B cell (primary cell): ENCODE data around the gene ZNF496. TPM values are rescaled to one million over a fixed set of nuclear protein-coding genes. Genes with fewer than 3 reads are reported as not detected.
"Not testable (repeated sequence)": the region's sequence is repeated elsewhere in the genome, so short reads cannot be mapped to it uniquely, and the experiment has no call there.

ENCODE experiments used
- ATAC-seq: fragments of 200-7000 bp; cut with Tn5 transposase; one replicate; pipeline ENCODE4 v1.10.0; 2021; ENCODE audit warnings: low read depth, mild to moderate bottlenecking, moderate number of reproducible peaks, moderate library complexity
- CTCF ChIA-PET: fragments of 350-600 bp; sonication (Branson Sonifier 250); formaldehyde crosslinking; loops from one replicate; lab custom pipeline; 2021; ENCODE audit warnings: antibody characterized with exemption, inconsistent platforms; lab: Charles Lee
- POLR2A ChIA-PET: fragments of 350-600 bp; sonication (Branson Sonifier 250); formaldehyde crosslinking; loops from one replicate; lab custom pipeline; 2021; ENCODE audit warnings: antibody characterized with exemption; lab: Charles Lee
- DNase-seq: peaks from one replicate; pipeline ENCODE4 v3.0.0; 2013
- H2AFZ ChIP-seq: 2 replicates; pipeline ENCODE4 v1.6.1; 2012; ENCODE audit warnings: mild to moderate bottlenecking, low read depth, low read length; ENCODE audit not compliant: insufficient read depth, poor library complexity, severe bottlenecking
- H3K27ac ChIP-seq, 2 donors: 1 replicate in 1 of 2; 2 replicates in 1 of 2; pipeline ENCODE4 v1.5.1; 2012 to 2013; ENCODE audit warnings: low read length in 2 of 2, mild to moderate bottlenecking in 2 of 2, moderate library complexity in 1 of 2
- H3K27me3 ChIP-seq, 4 experiments: fragments of 200-600 bp in 1 of 4; sonication (generic) in 1 of 4; replicated peaks in 1 of 4; 1 replicate in 2 of 4; 2 replicates in 2 of 4; pipeline versions ENCODE4 v1.6.1 to v1.7.0; 2013 to 2016; ENCODE audit warnings: low read length in 3 of 4, mild to moderate bottlenecking in 2 of 4, mixed read lengths in 1 of 4, moderate library complexity in 1 of 4; ENCODE audit not compliant: insufficient read depth in 4 of 4, control insufficient read depth in 3 of 4; ENCODE audit errors: control extremely low read depth in 1 of 4
- H3K36me3 ChIP-seq, 2 experiments: replicated peaks in 1 of 2; 1 replicate in 1 of 2; 2 replicates in 1 of 2; pipeline versions ENCODE4 v1.6.1 to v1.7.1; 2013; ENCODE audit warnings: low read length in 1 of 2; ENCODE audit not compliant: insufficient read depth in 2 of 2, control insufficient read depth in 1 of 2; ENCODE audit errors: control extremely low read depth in 1 of 2, extremely low read depth in 1 of 2
- H3K4me1 ChIP-seq, 2 donors: fragments of 200-600 bp in 1 of 2; sonication (generic) in 1 of 2; 1 replicate in 1 of 2; 2 replicates in 1 of 2; pipeline versions ENCODE4 v1.5.1 to v1.6.1; 2013 to 2017; ENCODE audit warnings: low read length in 2 of 2; ENCODE audit not compliant: control insufficient read depth in 2 of 2, insufficient read depth in 2 of 2
- H3K4me2 ChIP-seq: replicated peaks from 2 replicates; pipeline ENCODE3; 2012; ENCODE audit warnings: mild to moderate bottlenecking, low read depth, low read length; ENCODE audit not compliant: poor library complexity, severe bottlenecking
- H3K4me3 ChIP-seq, 5 experiments: fragments of 200-600 bp in 1 of 5; sonication (generic) in 1 of 5; 1 replicate in 3 of 5; 2 replicates in 2 of 5; pipeline versions ENCODE4 v1.5.1 to v1.7.0; 2011 to 2016; ENCODE audit warnings: low read length in 4 of 5, mild to moderate bottlenecking in 4 of 5, low read depth in 2 of 5, control low read depth in 1 of 5, moderate library complexity in 1 of 5; ENCODE audit not compliant: insufficient read depth in 1 of 5; ENCODE audit errors: control extremely low read depth in 1 of 5, extremely low read depth in 1 of 5
- H3K79me2 ChIP-seq: fragments of 200-600 bp; sonication (generic); one replicate; pipeline ENCODE4 v1.6.0; 2016; ENCODE audit warnings: low read length; ENCODE audit not compliant: control insufficient read depth, insufficient read depth
- H3K9ac ChIP-seq: fragments of 200-600 bp; sonication (generic); 2 replicates; pipeline ENCODE4 v1.6.1; 2017; ENCODE audit warnings: mild to moderate bottlenecking, low read length, moderate library complexity
- H3K9me3 ChIP-seq, 3 donors: one replicate each; pipeline versions ENCODE4 v1.6.1 to v1.7.1; 2013; ENCODE audit warnings: low read length in 2 of 3; ENCODE audit not compliant: control insufficient read depth in 2 of 3, insufficient read depth in 1 of 3; ENCODE audit errors: control extremely low read depth in 1 of 3
- H4K20me1 ChIP-seq: 2 replicates; pipeline ENCODE4 v1.6.0; 2012; ENCODE audit warnings: mild to moderate bottlenecking, low read length; ENCODE audit not compliant: insufficient read depth, control insufficient read depth, poor library complexity, severe bottlenecking
- H3K27ac Mint-ChIP-seq: one replicate; pipeline ENCODE4 v1.8.0; 2021; ENCODE audit warnings: mixed read lengths
- H3K27me3 Mint-ChIP-seq: one replicate; pipeline ENCODE4 v1.8.0; 2021; ENCODE audit warnings: mixed read lengths
- H3K4me1 Mint-ChIP-seq: one replicate; pipeline ENCODE4 v1.8.0; 2021; ENCODE audit warnings: mixed read lengths
- H3K4me3 Mint-ChIP-seq: one replicate; pipeline ENCODE4 v1.8.0; 2021; ENCODE audit warnings: mixed read lengths
- H3K9me3 Mint-ChIP-seq: one replicate; pipeline ENCODE4 v1.8.0; 2022; ENCODE audit warnings: mixed read lengths; ENCODE audit not compliant: insufficient read depth
- CTCF ChIP-seq: fragments of 200-600 bp; IDR thresholded peaks from one replicate; pipeline ENCODE4 v1.8.0; 2022; ENCODE audit warnings: antibody characterized with exemption, mild to moderate bottlenecking
- EZH2 ChIP-seq: IDR thresholded peaks from 2 replicates; pipeline ENCODE4 v1.6.1; 2012; ENCODE audit warnings: borderline replicate concordance, low read depth, mild to moderate bottlenecking, moderate library complexity, low read length; ENCODE audit not compliant: insufficient read depth, poor library complexity, severe bottlenecking
- WGBS: methylation state at CpG from one replicate; pipeline ENCODE4 v1.1.5; 2013; ENCODE audit warnings: missing lambda C conversion rate; ENCODE audit not compliant: insufficient coverage; 5-methylcytosine and 5-hydroxymethylcytosine counted together
- intact Hi-C: fragments of 100-400 bp; cut with micrococcal nuclease; formaldehyde crosslinking; loops from one replicate; pipeline ENCODE4 v1.10.0; 2022
- polyA plus RNA-seq: library from polyadenylated mRNA; depleted of rRNA; stranded (reverse); fragments of >200 nt; gene quantifications from 2 replicates; pipeline ENCODE4 v1.2.3, GENCODE V29; 2012
- total RNA-seq, 2 donors: library from RNA; stranded (reverse); fragments of 120-200 nt in 1 of 2; gene quantifications; 1 replicate in 1 of 2; 2 replicates in 1 of 2; pipeline versions ENCODE4 v1.2.3 to v1.2.4, GENCODE V29; 2013 to 2022

The ZNF496 gene
- total and polyA plus RNA-seq, 2 donors (not counting 1 experiment from before 2014, with no cell fraction given) = 9.9 to 22.6 TPM

GRCh38 chr1:247365023-247365422, 33.4 kb upstream of the ZNF496 start:
- ATAC-seq (no peak), DNase-seq (no peak)
- Histone ChIP-seq H2AFZ (no peak overlapping the region), H3K27me3 (peaks cover 0 to 27% (median 4%) of the 10 kb centered on the region in 4 experiments), H3K4me2 (no peak overlapping the region), H3K36me3 (no peaks in the 10 kb centered on the region), H4K20me1 (no peaks in the 10 kb centered on the region), H3K9ac (no peak overlapping the region), H3K4me1 (no peaks in the 10 kb centered on the region), H3K27ac (no peak overlapping the region), H3K79me2 (no peaks in the 10 kb centered on the region), H3K9me3 (peaks cover 0 to 18% (median 7%) of the 10 kb centered on the region in 3 donors), H3K4me3 (no peak overlapping the region)
- POLR2A ChIA-PET = no interaction called here
- Mint-ChIP-seq H3K9me3 (no peaks in the 10 kb centered on the region), H3K4me1 (peaks cover 1% of the 10 kb centered on the region), H3K4me3 (no peak overlapping the region), H3K27me3 (peaks cover 44% of the 10 kb centered on the region), H3K27ac (no peak overlapping the region)
- intact Hi-C loops = no loop called here
- CTCF ChIA-PET = no interaction called here
- TF ChIP-seq EZH2 (no peak), CTCF (no peak)
- WGBS = 97% methylated on average over 4 of the region's 7 CpGs

- H3K27me3 Mint-ChIP-seq = peaks cover 55% of the 10 kb centered on the region
- H3K79me2 ChIP-seq, H3K27ac Mint-ChIP-seq, H2AFZ ChIP-seq, H3K4me3 Mint-ChIP-seq, H3K36me3 ChIP-seq, H3K4me2 ChIP-seq, H3K9ac ChIP-seq, H3K9me3 Mint-ChIP-seq, H3K4me1 ChIP-seq, H3K27ac ChIP-seq, DNase-seq, ATAC-seq, POLR2A ChIA-PET, H3K4me1 Mint-ChIP-seq, H4K20me1 ChIP-seq, H3K4me3 ChIP-seq, intact Hi-C loops: not testable (repeated sequence)
- CTCF ChIA-PET = interaction anchor here (1.0 to 1.7 kb wide), 2 partner anchors 10 to 32 kb away, joined by 3 to 4 read pairs; partner anchors contain the start of gene ZNF496
- peaks cover 0 to 27% (median 4%) of the 10 kb centered on the region in 4 experiments for H3K27me3 ChIP-seq
- whole genome bisulfite sequencing = no CpG with 5 or more reads among the region's 1 CpG
- H3K9me3 ChIP-seq = peaks cover 0 to 18% (median 7%) of the 10 kb centered on the region in 3 donors
These were observed 31.3 kb upstream of the ZNF496 start for GRCh38 chr1:247363000-247363399.
